OCI-LY3 (cell line): ENCODE measurements around the gene IPMK.

ENCODE experiments used
- H2AFZ ChIP-seq: fragments of 200-600, 300-600 bp; shearing (Covaris generic); 2 replicates; pipeline ENCODE4 v1.6.0; 2014; ENCODE audit warnings: antibody characterized with exemption, low read depth, low read length
- H3K27ac ChIP-seq: fragments of 200-600, 300-600 bp; sonication (generic); 2 replicates; pipeline ENCODE4 v1.5.1; 2014; ENCODE audit warnings: mild to moderate bottlenecking, low read length, moderate library complexity, mixed read lengths
- H3K27me3 ChIP-seq: fragments of 200-600, 300-600 bp; sonication (generic); 2 replicates; pipeline ENCODE4 v1.6.1; 2014; ENCODE audit warnings: low read depth, low read length, mixed read lengths
- H3K36me3 ChIP-seq: fragments of 200-600, 300-600 bp; sonication (generic); replicated peaks from 2 replicates; pipeline ENCODE3; 2014; ENCODE audit warnings: low read depth, low read length, mixed read lengths
- H3K4me1 ChIP-seq: fragments of 300-600, 200-600 bp; sonication (generic); 2 replicates; pipeline ENCODE4 v1.6.1; 2014; ENCODE audit warnings: low read length, mixed read lengths
- H3K4me2 ChIP-seq: fragments of 200-600, 300-600 bp; sonication (generic); 2 replicates; pipeline ENCODE4 v1.6.1; 2014; ENCODE audit warnings: low read length, mixed read lengths
- H3K4me3 ChIP-seq: fragments of 300-600, 200-600 bp; sonication (generic); 2 replicates; pipeline ENCODE4 v1.5.1; 2014; ENCODE audit warnings: antibody characterized with exemption, mild to moderate bottlenecking, low read length, moderate library complexity
- H3K79me2 ChIP-seq: fragments of 300-600, 200-600 bp; shearing (Covaris generic); 2 replicates; pipeline ENCODE4 v1.6.1; 2014; ENCODE audit warnings: mild to moderate bottlenecking, low read length, mixed read lengths
- H3K9ac ChIP-seq: fragments of 300-600, 200-600 bp; shearing (Covaris generic); 2 replicates; pipeline ENCODE4 v1.6.0; 2014; ENCODE audit warnings: mild to moderate bottlenecking, low read length, moderate library complexity
- H3K9me3 ChIP-seq: fragments of 200-600, 300-600 bp; shearing (Covaris generic); 2 replicates; pipeline ENCODE4 v1.6.1; 2014; ENCODE audit warnings: low read length, mixed read lengths; ENCODE audit not compliant: insufficient read depth
- H4K20me1 ChIP-seq: fragments of 200-600, 300-600 bp; sonication (generic); 2 replicates; pipeline ENCODE4 v1.6.1; 2016; ENCODE audit warnings: low read length, mixed read lengths; ENCODE audit not compliant: insufficient read depth
- EZH2phosphoT487 ChIP-seq: fragments of 200-600 bp; shearing (Covaris generic); IDR thresholded peaks from 2 replicates; pipeline ENCODE4 v1.6.1; 2018; ENCODE audit warnings: antibody characterized with exemption, mixed run types, low read depth
- TF ChIP-seq, protein P1 (sequence below): fragments of 200-600, 300-600 bp; sonication (generic); IDR thresholded peaks from 2 replicates; pipeline ENCODE4 v1.5.1; 2014; ENCODE audit warnings: antibody characterized with exemption, low read length, low read depth

The IPMK gene

DNA sequence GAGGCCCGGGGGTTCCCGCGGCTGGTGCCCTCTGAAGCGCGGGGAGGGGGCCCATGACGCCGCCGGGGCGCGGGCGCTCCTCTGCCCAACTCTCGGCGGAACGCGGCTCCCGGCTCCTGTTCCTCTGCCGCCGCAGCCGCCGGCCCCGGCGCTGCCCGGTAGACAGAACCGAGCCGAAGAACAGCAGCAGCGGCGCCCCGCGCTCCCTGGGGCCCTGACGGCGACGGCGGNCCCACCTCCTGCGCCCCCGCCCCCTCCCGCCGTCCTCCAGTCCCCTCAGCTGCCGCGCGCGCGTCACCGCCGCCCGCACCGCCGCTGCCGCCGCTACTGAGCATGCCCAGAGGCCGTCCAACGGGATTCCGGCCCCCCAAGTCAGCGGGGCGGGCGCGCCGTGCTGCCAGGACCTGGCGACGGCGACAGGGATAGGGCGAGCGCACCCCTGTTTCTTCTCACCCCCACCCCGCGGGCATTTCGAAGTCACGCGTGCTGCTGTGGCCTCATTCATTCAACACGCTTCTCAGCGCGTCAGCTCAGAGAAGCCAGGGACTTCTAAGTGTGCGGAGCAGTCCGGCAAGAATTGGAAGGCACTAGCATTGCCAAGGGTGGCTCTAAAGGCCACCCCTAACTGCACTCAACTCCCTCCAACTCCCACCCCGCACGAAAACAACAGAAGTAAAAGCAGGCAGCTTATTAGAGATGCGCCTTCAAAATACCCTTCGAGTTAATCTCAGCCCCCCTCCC, at the start of gene IPMK:
Gene IPMK (minus strand): TSS at position 182 of the 741 bp plus-strand sequence. CDS start 283 bp downstream, outside the sequence.
- Histone ChIP-seq H3K9me3 (no peaks in the 10 kb centered on the region), H3K79me2 (peaks cover 80% of the 10 kb centered on the region), H3K9ac (peak within 1 kb of the TSS; percentile 73), H3K4me2 (peak within 1 kb of the TSS; percentile 82), H3K4me3 (peak within 1 kb of the TSS; percentile 96), H3K4me1 (peaks cover 14% of the 10 kb centered on the region), H3K27ac (peak within 1 kb of the TSS; percentile 70), H2AFZ (peak within 1 kb of the TSS; percentile 91), H3K36me3 (no peaks in the 10 kb centered on the region), H4K20me1 (peaks cover 5% of the 10 kb centered on the region), H3K27me3 (no peaks in the 10 kb centered on the region)
- TF ChIP-seq, protein P1, sequence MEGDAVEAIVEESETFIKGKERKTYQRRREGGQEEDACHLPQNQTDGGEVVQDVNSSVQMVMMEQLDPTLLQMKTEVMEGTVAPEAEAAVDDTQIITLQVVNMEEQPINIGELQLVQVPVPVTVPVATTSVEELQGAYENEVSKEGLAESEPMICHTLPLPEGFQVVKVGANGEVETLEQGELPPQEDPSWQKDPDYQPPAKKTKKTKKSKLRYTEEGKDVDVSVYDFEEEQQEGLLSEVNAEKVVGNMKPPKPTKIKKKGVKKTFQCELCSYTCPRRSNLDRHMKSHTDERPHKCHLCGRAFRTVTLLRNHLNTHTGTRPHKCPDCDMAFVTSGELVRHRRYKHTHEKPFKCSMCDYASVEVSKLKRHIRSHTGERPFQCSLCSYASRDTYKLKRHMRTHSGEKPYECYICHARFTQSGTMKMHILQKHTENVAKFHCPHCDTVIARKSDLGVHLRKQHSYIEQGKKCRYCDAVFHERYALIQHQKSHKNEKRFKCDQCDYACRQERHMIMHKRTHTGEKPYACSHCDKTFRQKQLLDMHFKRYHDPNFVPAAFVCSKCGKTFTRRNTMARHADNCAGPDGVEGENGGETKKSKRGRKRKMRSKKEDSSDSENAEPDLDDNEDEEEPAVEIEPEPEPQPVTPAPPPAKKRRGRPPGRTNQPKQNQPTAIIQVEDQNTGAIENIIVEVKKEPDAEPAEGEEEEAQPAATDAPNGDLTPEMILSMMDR, result no peak
- no peak for TF ChIP-seq EZH2phosphoT487

DNA sequence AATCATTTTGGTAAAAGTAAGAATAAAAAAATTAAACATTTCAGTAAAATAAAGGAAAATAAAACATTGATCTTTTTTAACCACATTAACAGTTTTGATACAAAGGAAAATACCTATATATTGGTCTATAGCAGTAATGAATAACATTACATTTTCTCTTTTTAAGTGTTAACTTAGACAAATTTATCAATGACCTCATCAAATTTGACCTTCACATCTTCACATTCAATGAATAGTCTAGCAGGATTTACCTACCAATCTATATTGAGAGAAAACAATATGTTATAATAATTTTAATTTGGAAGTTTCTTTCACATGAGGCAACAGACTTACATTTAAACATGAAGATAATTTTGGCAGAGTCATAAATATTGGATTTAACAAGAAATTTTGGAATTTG, 49.2 kb upstream of the IPMK start:
- Histone ChIP-seq H3K4me3 (no peak overlapping the region), H3K79me2 (no peaks in the 10 kb centered on the region), H3K36me3 (no peaks in the 10 kb centered on the region), H4K20me1 (no peaks in the 10 kb centered on the region), H3K27me3 (no peaks in the 10 kb centered on the region), H3K4me1 (no peaks in the 10 kb centered on the region), H3K4me2 (no peak overlapping the region), H3K9me3 (no peaks in the 10 kb centered on the region), H3K27ac (no peak overlapping the region), H3K9ac (no peak overlapping the region), H2AFZ (no peak overlapping the region)
- TF ChIP-seq, protein P1, result no peak
- no peak for TF ChIP-seq EZH2phosphoT487

DNA sequence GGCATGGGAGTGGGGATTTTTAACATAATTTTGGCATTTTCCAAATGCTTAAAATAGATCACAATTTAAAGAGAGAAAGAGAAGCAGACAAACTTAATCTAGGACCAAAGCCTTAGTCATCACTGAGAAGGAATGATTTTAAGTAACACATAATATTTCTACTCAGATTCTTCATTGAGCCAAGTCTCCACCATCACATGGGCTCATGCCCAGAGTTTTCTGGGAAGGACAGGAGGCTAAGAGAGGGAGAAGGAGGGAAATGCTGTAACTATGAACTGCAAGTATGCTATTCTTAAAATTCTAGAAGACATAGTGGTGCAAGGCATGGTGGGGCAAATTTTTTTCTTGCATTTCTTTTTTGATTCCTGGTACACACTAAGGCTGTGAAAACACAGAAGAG, 43.3 kb upstream of the IPMK start:
- no peaks in the 10 kb centered on the region for H3K9me3 ChIP-seq
- no peak overlapping the region for H3K4me2 ChIP-seq
- no peaks in the 10 kb centered on the region for H3K4me1 ChIP-seq
- H3K27me3 ChIP-seq, result no peaks in the 10 kb centered on the region
- no peaks in the 10 kb centered on the region for H3K36me3 ChIP-seq
- TF ChIP-seq EZH2phosphoT487, result no peak
- TF ChIP-seq, protein P1, result no peak
- H3K9ac ChIP-seq, result no peak overlapping the region
- no peak overlapping the region for H3K27ac ChIP-seq
- H4K20me1 ChIP-seq, result no peaks in the 10 kb centered on the region
- no peak overlapping the region for H3K4me3 ChIP-seq
- H3K79me2 ChIP-seq, result no peaks in the 10 kb centered on the region
- H2AFZ ChIP-seq, result no peak overlapping the region

DNA sequence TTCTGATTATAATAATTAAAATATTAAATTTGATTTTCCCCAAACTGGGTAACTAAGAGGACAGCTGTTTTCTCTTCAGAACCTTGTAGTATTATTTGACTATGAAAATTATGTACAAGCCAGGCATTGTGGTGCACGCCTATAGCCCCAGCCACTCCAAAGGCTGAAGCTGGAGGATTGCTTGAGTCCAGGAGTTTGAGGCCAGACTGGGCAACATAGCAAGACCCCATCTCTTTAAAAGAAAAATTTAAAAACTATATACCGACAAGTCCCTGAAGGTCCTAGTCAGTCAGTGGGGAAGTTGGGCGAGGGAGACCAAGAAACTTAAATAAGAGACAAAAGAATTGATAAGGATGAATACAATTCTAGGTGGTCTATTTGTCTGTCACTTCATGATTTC, 40.0 kb upstream of the IPMK start:
- H3K36me3 ChIP-seq, result no peaks in the 10 kb centered on the region
- no peaks in the 10 kb centered on the region for H3K79me2 ChIP-seq
- H4K20me1 ChIP-seq, result no peaks in the 10 kb centered on the region
- TF ChIP-seq, protein P1, result no peak
- TF ChIP-seq EZH2phosphoT487, result no peak
- H3K27me3 ChIP-seq, result no peaks in the 10 kb centered on the region
- no peaks in the 10 kb centered on the region for H3K4me1 ChIP-seq
- H3K4me2 ChIP-seq, result no peak overlapping the region
- H3K4me3 ChIP-seq, result no peak overlapping the region
- H2AFZ ChIP-seq, result no peak overlapping the region
- H3K9me3 ChIP-seq, result no peaks in the 10 kb centered on the region
- no peak overlapping the region for H3K27ac ChIP-seq
- no peak overlapping the region for H3K9ac ChIP-seq
